A673 (cell line): Measurements from ENCODE around the gene MAPKAP1. TPM values are rescaled to one million over a fixed set of nuclear protein-coding genes. Genes with fewer than 3 reads are reported as not detected.
A peak's percentile ranks its signal among the peaks of the same experiment; 100 is the strongest.

Experiments
- Bru-seq: library from RNA; stranded (reverse); fragments of 400-500 nt; gene quantifications from one replicate; lab custom pipeline; 2021; lab: Mats Ljungman, UMichigan
- BruChase-seq, 2 experiments: library from RNA; stranded (reverse); fragments of 400-500 nt; gene quantifications; one replicate each; lab custom pipeline; 2021; lab: Mats Ljungman, UMichigan
- BruUV-seq: library from RNA; stranded (reverse); fragments of 400-500 nt; replicated peaks from 2 replicates; lab custom pipeline; 2021; lab: Mats Ljungman, UMichigan
- CTCF ChIA-PET: fragments of 300-600 bp; sonication (Branson Sonifier 250); formaldehyde crosslinking; loops from one replicate; lab custom pipeline; 2022; ENCODE audit warnings: antibody characterized with exemption; lab: Charles Lee
- POLR2A ChIA-PET: fragments of 300-600 bp; sonication (Branson Sonifier 250); formaldehyde crosslinking; loops from one replicate; lab custom pipeline; 2022; ENCODE audit warnings: antibody characterized with exemption; ENCODE audit not compliant: low non-redundant PET; lab: Charles Lee
- DNase-seq: peaks from one replicate; pipeline ENCODE4 v3.0.0-alpha.2; 2015; ENCODE audit warnings: low spot score
- H3K27ac ChIP-seq: fragments of 200-600 bp; sonication (generic); 2 replicates; pipeline ENCODE4 v1.5.1; 2016; ENCODE audit warnings: mixed run types, low read depth, mild to moderate bottlenecking, mixed read lengths, antibody characterized with exemption, low read length; ENCODE audit not compliant: poor library complexity, severe bottlenecking
- H3K27me3 ChIP-seq: fragments of 200-600 bp; sonication (generic); replicated peaks from 2 replicates; pipeline ENCODE4 v1.6.1; 2017; ENCODE audit warnings: mixed run types, low read depth, mild to moderate bottlenecking, mixed read lengths, antibody characterized with exemption, low read length; ENCODE audit not compliant: insufficient read depth, poor library complexity
- H3K36me3 ChIP-seq: fragments of 200-600 bp; sonication (generic); 2 replicates; pipeline ENCODE4 v1.6.1; 2016; ENCODE audit warnings: mixed run types, mild to moderate bottlenecking, mixed read lengths, antibody characterized with exemption, low read length; ENCODE audit not compliant: insufficient read depth, poor library complexity, severe bottlenecking
- H3K4me1 ChIP-seq: fragments of 200-600 bp; sonication (generic); 2 replicates; pipeline ENCODE4 v1.6.1; 2017; ENCODE audit warnings: mixed run types, mild to moderate bottlenecking, mixed read lengths, antibody characterized with exemption, low read length; ENCODE audit not compliant: insufficient read depth, poor library complexity, severe bottlenecking
- H3K4me3 ChIP-seq: fragments of 200-600 bp; sonication (generic); 2 replicates; pipeline ENCODE4 v1.5.1; 2016; ENCODE audit warnings: low read depth, mixed run types, mild to moderate bottlenecking, mixed read lengths, low read length; ENCODE audit not compliant: poor library complexity, severe bottlenecking
- H3K9me3 ChIP-seq: fragments of 200-600 bp; sonication (generic); 2 replicates; pipeline ENCODE4 v1.6.1; 2016; ENCODE audit warnings: mixed run types, low read depth, mild to moderate bottlenecking, mixed read lengths, antibody characterized with exemption, low read length; ENCODE audit not compliant: poor library complexity, severe bottlenecking
- CTCF ChIP-seq: fragments of 300-800, 200-600 bp; sonication (generic); conservative IDR thresholded peaks from 2 replicates; pipeline ENCODE4 v1.5.1; 2017; ENCODE audit warnings: low read depth, mild to moderate bottlenecking, antibody characterized with exemption, low read length, moderate library complexity, mixed read lengths
- EZH2 ChIP-seq: fragments of 200-600 bp; sonication (generic); IDR thresholded peaks from 2 replicates; pipeline ENCODE4 v1.6.1; 2017; ENCODE audit warnings: borderline replicate concordance, low read depth, mild to moderate bottlenecking, mixed read lengths, antibody characterized with exemption, low read length; ENCODE audit not compliant: poor library complexity, severe bottlenecking
- intact Hi-C: fragments of 100-400 bp; cut with micrococcal nuclease; formaldehyde crosslinking; loops from one replicate; pipeline ENCODE4 v1.10.0; 2022; ENCODE audit not compliant: unreplicated experiment
- long read RNA-seq: library from polyadenylated mRNA; stranded (forward); transcript quantifications from one replicate; pipeline ENCODE4 v2.0.0, GENCODE V29; 2022
- total RNA-seq: library from RNA; stranded (reverse); gene quantifications from 2 replicates; pipeline ENCODE4 v1.2.3, GENCODE V29; 2021

Gene MAPKAP1
- total RNA-seq (98.7 and 103 TPM in 2 replicates), Bru-seq, nascent RNA (percentile 78 among the genes with signal in this experiment), BruChase-seq, experiment 1, labeled RNA remaining after a 2-hour chase (percentile 66 among the genes with signal in this experiment), BruChase-seq, experiment 2, labeled RNA remaining after a 6-hour chase (percentile 70 among the genes with signal in this experiment)
- long read RNA-seq, transcript MAPKAP1-202 (11 exons, 3,256 nt), result minor isoform, 65 of 226 reads
- long read RNA-seq, transcript MAPKAP1-201 (12 exons, 3,395 nt), result major isoform, 71 of 226 reads
- long read RNA-seq, transcript MAPKAP1-205 (11 exons, 3,045 nt), result minor isoform, 18 of 226 reads
- long read RNA-seq, transcript MAPKAP1-207 (8 exons, 1,586 nt), result minor isoform, 10 of 226 reads
- long read RNA-seq, partial matches to known transcripts, result 17 of 226 reads
- long read RNA-seq, other reads (novel, unspliced or antisense), result 36 of 226 reads

- DNase-seq, result peak; percentile 98
- Histone ChIP-seq H3K27me3 (no peaks in the 10 kb centered on the region), H3K36me3 (no peaks in the 10 kb centered on the region), H3K9me3 (no peaks in the 10 kb centered on the region), H3K27ac (peak within 1 kb of the TSS; percentile 83), H3K4me1 (no peaks in the 10 kb centered on the region), H3K4me3 (peak within 1 kb of the TSS; percentile 93)
- TF ChIP-seq EZH2 (no peak), CTCF (no peak)
- intact Hi-C loops, result no loop called here
- no TSS peak for BruUV-seq
- CTCF ChIA-PET, result no interaction called here
- POLR2A ChIA-PET, result interaction anchor here (0.6 kb wide), 1 partner anchor 395 kb away, joined by 3 read pairs; no protein-coding TSS in a partner anchor
Observed at GRCh38 chr9:125706651-125707471, at the start of gene MAPKAP1. Gene MAPKAP1 (minus strand): TSS chr9:125707208. CDS start chr9:125672574, 34,634 bp downstream.

GRCh38 chr9:125756518-125756917 lies 49.5 kb upstream of the MAPKAP1 start:
- Histone ChIP-seq H3K4me1 (no peaks in the 10 kb centered on the region), H3K4me3 (no peak overlapping the region), H3K27ac (no peak overlapping the region), H3K27me3 (peaks cover 97% of the 10 kb centered on the region), H3K9me3 (no peaks in the 10 kb centered on the region), H3K36me3 (no peaks in the 10 kb centered on the region)
- POLR2A ChIA-PET, result interaction anchor here (0.5 kb wide), 1 partner anchor 91 kb away, joined by 4 read pairs; no protein-coding TSS in a partner anchor
- no peak for DNase-seq
- intact Hi-C loops, result no loop called here
- CTCF ChIA-PET, result no interaction called here
- no TSS peak for BruUV-seq
- TF ChIP-seq CTCF (no peak), EZH2 (no peak)

GRCh38 chr9:125755340-125755739 lies 48.3 kb upstream of the MAPKAP1 start:
- no peak for TF ChIP-seq CTCF
- TF ChIP-seq EZH2, result no peak
- H3K4me1 ChIP-seq, result no peaks in the 10 kb centered on the region
- POLR2A ChIA-PET, result interaction anchor here (0.7 kb wide), 1 partner anchor 111 kb away, joined by 5 read pairs; no protein-coding TSS in a partner anchor
- no TSS peak for BruUV-seq
- H3K36me3 ChIP-seq, result no peaks in the 10 kb centered on the region
- H3K4me3 ChIP-seq, result no peak overlapping the region
- H3K27me3 ChIP-seq, result peaks cover 97% of the 10 kb centered on the region
- H3K9me3 ChIP-seq, result no peaks in the 10 kb centered on the region
- CTCF ChIA-PET, result no interaction called here
- no peak overlapping the region for H3K27ac ChIP-seq
- peak; percentile 76 for DNase-seq
- intact Hi-C loops, result no loop called here
